K562 (cell line): ENCODE measurements around the gene COQ8B. TPM values are rescaled to one million over a fixed set of nuclear protein-coding genes. Genes with fewer than 3 reads are reported as not detected.

Experiments
- ATAC-seq: fragments of 200-7000 bp; cut with Tn5 transposase; 3 replicates; pipeline ENCODE4 v1.9.1; 2020; ENCODE audit warnings: moderate library complexity
- BruUV-seq: library from RNA; stranded (reverse); fragments of 400-500 nt; replicated peaks from 2 replicates; lab custom pipeline; 2021; lab: Mats Ljungman, UMichigan
- CTCF ChIA-PET: fragments of 300-600 bp; formaldehyde crosslinking; extraction: SDS; loops from one replicate; lab custom pipeline; 2021; ENCODE audit warnings: low intra/inter-chr PET ratio; lab: Yijun Ruan, JAX
- POLR2A ChIA-PET: fragments of 300-600, 350-650 bp; sonication (Branson Sonifier 250); formaldehyde crosslinking; extraction: SDS; loops from one replicate; lab custom pipeline; 2021; ENCODE audit warnings: antibody characterized with exemption, inconsistent platforms; lab: Yijun Ruan, JAX
- DNase-seq, 4 experiments: peaks; one replicate each; pipeline versions ENCODE4 v3.0.0 to v3.0.0-alpha.2; 2011 to 2018; ENCODE audit warnings: low spot score in 3 of 4, mixed read lengths in 3 of 4; ENCODE audit errors: extremely low read depth in 1 of 4
- FAIRE-seq: peaks from 2 replicates; lab custom pipeline; 2011; peaks lifted over from hg19 to GRCh38; lab: Jason Lieb, UNC
- H2AFZ ChIP-seq: 2 replicates; pipeline ENCODE4 v1.6.0; 2011; ENCODE audit warnings: low read depth, low read length, control low read depth, inconsistent platforms
- H3K27ac ChIP-seq: fragments of 200-600 bp; 3 replicates; pipeline ENCODE4 v1.8.0; 2011; ENCODE audit warnings: low read depth, mild to moderate bottlenecking, control low read depth, inconsistent platforms, low read length, moderate library complexity, mixed read lengths; ENCODE audit errors: extremely low read depth
- H3K27me3 ChIP-seq, 2 experiments: fragments of 300-600 bp in 1 of 2; 2 replicates in 1 of 2; 3 replicates in 1 of 2; pipeline versions ENCODE4 v1.6.0 to v1.8.0; 2011; ENCODE audit warnings: inconsistent platforms in 2 of 2, low read length in 2 of 2, mild to moderate bottlenecking in 1 of 2, mixed read lengths in 1 of 2, moderate library complexity in 1 of 2; ENCODE audit not compliant: control insufficient read depth in 2 of 2, insufficient read depth in 2 of 2
- H3K36me3 ChIP-seq: fragments of 300-600 bp; 3 replicates; pipeline ENCODE4 v1.8.0; 2011; ENCODE audit warnings: mild to moderate bottlenecking, low read length, inconsistent platforms; ENCODE audit not compliant: control insufficient read depth, insufficient read depth
- H3K4me1 ChIP-seq, 2 experiments: fragments of 200-600 bp in 1 of 2; replicated peaks in 1 of 2; 2 replicates in 1 of 2; 3 replicates in 1 of 2; pipeline versions ENCODE4 v1.5.1 to v1.8.0; 2011; ENCODE audit warnings: inconsistent platforms in 2 of 2, low read length in 2 of 2, mild to moderate bottlenecking in 1 of 2, mixed read lengths in 1 of 2, moderate library complexity in 1 of 2; ENCODE audit not compliant: control insufficient read depth in 2 of 2, insufficient read depth in 2 of 2
- H3K4me2 ChIP-seq: 2 replicates; pipeline ENCODE4 v1.6.1; 2011; ENCODE audit warnings: low read length, control low read depth, inconsistent platforms, mixed read lengths; ENCODE audit not compliant: insufficient read depth
- H3K4me3 ChIP-seq: fragments of 200-600 bp; sonication (generic), shearing (Covaris generic); 2 replicates; pipeline ENCODE4 v1.5.1; 2016; ENCODE audit warnings: control low read depth, inconsistent platforms
- H3K79me2 ChIP-seq: fragments of 200-600 bp; 3 replicates; pipeline ENCODE4 v1.8.0; 2011; ENCODE audit warnings: low read length, inconsistent platforms; ENCODE audit not compliant: control insufficient read depth, insufficient read depth
- H3K9ac ChIP-seq, 2 experiments: 2 replicates each; pipeline versions ENCODE4 v1.6.0 to v1.6.1; 2011; ENCODE audit warnings: low read depth in 2 of 2, low read length in 2 of 2, control low read depth in 1 of 2, inconsistent platforms in 1 of 2, mild to moderate bottlenecking in 1 of 2, mixed read lengths in 1 of 2; ENCODE audit not compliant: insufficient read depth in 1 of 2
- H3K9me1 ChIP-seq: one replicate; pipeline ENCODE4 v1.6.0; 2011; ENCODE audit warnings: inconsistent platforms, mild to moderate bottlenecking, low read length, moderate library complexity; ENCODE audit not compliant: control insufficient read depth, insufficient read depth
- H3K9me3 ChIP-seq: replicated peaks from 2 replicates; pipeline ENCODE4 v1.5.1; 2011; ENCODE audit warnings: low read depth, low read length, inconsistent platforms; ENCODE audit not compliant: control insufficient read depth, insufficient read depth
- H4K20me1 ChIP-seq: replicated peaks from 2 replicates; pipeline ENCODE4 v1.6.1; 2011; ENCODE audit warnings: low read length, inconsistent platforms, mixed read lengths; ENCODE audit not compliant: control insufficient read depth, insufficient read depth
- DIDO1 ChIP-seq: fragments of 450-650 bp; IDR thresholded peaks from 2 replicates; pipeline ENCODE4 v1.6.1; 2016; ENCODE audit warnings: low read depth, missing biosample characterization, missing genetic modification characterization
- EHMT2 ChIP-seq: fragments of 450-650 bp; IDR thresholded peaks from 2 replicates; pipeline ENCODE4 v1.6.1; 2018; ENCODE audit warnings: antibody characterized with exemption
- ELF2 ChIP-seq: fragments of 250-450 bp; sonication (Bioruptor Pico); IDR thresholded peaks from 2 replicates; pipeline ENCODE4 v1.5.0; 2021; ENCODE audit warnings: mild to moderate bottlenecking
- ETV6 ChIP-seq, 3 experiments: fragments of 150-350 bp in 1 of 3; sonication (generic) in 1 of 3; formaldehyde crosslinking in 1 of 3; IDR thresholded peaks; 2 replicates each; pipeline versions ENCODE4 v1.6.1 to v1.8.0; 2014 to 2022; ENCODE audit warnings: borderline replicate concordance in 2 of 3, low read depth in 2 of 3, antibody characterized with exemption in 1 of 3, low read length in 1 of 3, mild to moderate bottlenecking in 1 of 3, missing genetic modification reagents in 1 of 3
- ILK ChIP-seq: fragments of 450-650 bp; IDR thresholded peaks from 2 replicates; pipeline ENCODE4 v1.6.1; 2016; ENCODE audit warnings: missing genetic modification characterization, low read depth, mild to moderate bottlenecking, missing compliant biosample characterization, moderate library complexity, borderline replicate concordance
- JUN ChIP-seq, 2 experiments: sonication (generic) in 1 of 2; formaldehyde crosslinking in 1 of 2; IDR thresholded peaks; 2 replicates each; pipeline versions ENCODE4 v1.6.1 to v1.8.0; 2012 to 2022; ENCODE audit warnings: borderline replicate concordance in 2 of 2, mild to moderate bottlenecking in 2 of 2, improper control_type of control experiment in 1 of 2, low read depth in 1 of 2, low read length in 1 of 2, missing genetic modification reagents in 1 of 2
- KLF1 ChIP-seq: fragments of 450-650 bp; IDR thresholded peaks from 2 replicates; pipeline ENCODE4 v1.6.1; 2016; ENCODE audit warnings: missing genetic modification characterization, missing compliant biosample characterization
- MAFF ChIP-seq: IDR thresholded peaks from 2 replicates; pipeline ENCODE4 v1.6.1; 2012; ENCODE audit warnings: low read length, improper control_type of control experiment
- MIER1 ChIP-seq: fragments of 450-650 bp; IDR thresholded peaks from 2 replicates; pipeline ENCODE4 v1.6.1; 2016; ENCODE audit warnings: antibody characterized with exemption, mild to moderate bottlenecking, low read depth
- MTA3 ChIP-seq: fragments of 450-650 bp; formaldehyde crosslinking; IDR thresholded peaks from 2 replicates; pipeline ENCODE4 v1.6.1; 2017; ENCODE audit warnings: mild to moderate bottlenecking, borderline replicate concordance
- NR3C1 ChIP-seq: sonication (generic); formaldehyde crosslinking; IDR thresholded peaks from 2 replicates; pipeline ENCODE4 v1.8.1; 2022; ENCODE audit warnings: missing genetic modification reagents
- RFX5 ChIP-seq: IDR thresholded peaks from 2 replicates; pipeline ENCODE4 v1.6.1; 2011; ENCODE audit warnings: low read depth, mild to moderate bottlenecking, improper control_type of control experiment, low read length
- SMARCA4 ChIP-seq: fragments of 450-650 bp; IDR thresholded peaks from 2 replicates; pipeline ENCODE4 v1.6.1; 2016
- TEAD1 ChIP-seq, 2 experiments: fragments of 450-650 bp in 1 of 2; sonication (generic) in 1 of 2; formaldehyde crosslinking; IDR thresholded peaks; 2 replicates each; pipeline versions ENCODE4 v1.4.0 to v1.8.0; 2020 to 2022; ENCODE audit warnings: mild to moderate bottlenecking in 2 of 2, missing genetic modification reagents in 1 of 2
- U2AF1 ChIP-seq: fragments of 200-400 bp; formaldehyde crosslinking; optimal IDR thresholded peaks from 2 replicates; pipeline ENCODE3; 2017; ENCODE audit warnings: mild to moderate bottlenecking, low read depth, low read length, moderate library complexity
- WHSC1 ChIP-seq: IDR thresholded peaks from one replicate; pipeline ENCODE4 v1.6.1; 2012; ENCODE audit warnings: low read length, control low read depth, inconsistent platforms
- ZFP1 ChIP-seq: fragments of 450-650 bp; formaldehyde crosslinking; IDR thresholded peaks from 2 replicates; pipeline ENCODE4 v1.4.0; 2020; ENCODE audit warnings: mild to moderate bottlenecking, mixed read lengths
- ZNF384 ChIP-seq: IDR thresholded peaks from 2 replicates; pipeline ENCODE4 v1.6.1; 2012; ENCODE audit warnings: low read depth, low read length, improper control_type of control experiment
- ZNF589 ChIP-seq: fragments of 200-800 bp; sonication (Bioruptor generic); IDR thresholded peaks from 2 replicates; pipeline ENCODE4 v1.6.1; 2016; ENCODE audit warnings: low read depth, missing genetic modification characterization, missing compliant biosample characterization
- WGBS: fragments of 100-300 bp; shearing (Covaris generic); methylation state at CpG from one replicate; pipeline ENCODE4 v1.1.6; 2016; ENCODE audit warnings: low coverage, mixed read lengths; ENCODE audit not compliant: insufficient coverage; ENCODE audit errors: missing lambda C conversion rate; 5-methylcytosine and 5-hydroxymethylcytosine counted together
- in situ Hi-C: fragments of 300-500 bp; cut with MboI; formaldehyde crosslinking; loops from 4 replicates; pipeline ENCODE4 v1.15.0; 2018; ENCODE audit warnings: inconsistent platforms, mixed read lengths
- intact Hi-C: fragments of 100-400 bp; cut with micrococcal nuclease; formaldehyde crosslinking; loops from 2 replicates; pipeline ENCODE4 v1.14.2; 2022
- polyA plus RNA-seq, 8 experiments: library from polyadenylated mRNA; depleted of rRNA in 4 of 8; stranded (reverse) in 5 of 8; unstranded in 3 of 8; fragments of >200 nt; fragmentation: Nextera tagmentation in 2 of 8; fragmentation: Illumina TruSeq in 1 of 8; extraction: Ambion mirVana in 2 of 8; extraction: Trizol in 1 of 8; gene quantifications; 2 replicates each; pipeline versions ENCODE4 v1.2.1 to v1.2.3, GENCODE V29; 2011 to 2014; ENCODE audit warnings: inconsistent platforms in 1 of 8, missing spikeins in 1 of 8
- total RNA-seq, 7 experiments: library from RNA; depleted of rRNA in 6 of 7; stranded (reverse); fragments of >200 nt in 6 of 7; fragmentation: Illumina TruSeq in 2 of 7; extraction: Trizol in 2 of 7; gene quantifications; 2 replicates each; pipeline versions ENCODE4 v1.2.1 to v1.2.3, GENCODE V29; 2011 to 2021; ENCODE audit warnings: low replicate concordance in 1 of 7

The COQ8B gene
- total and polyA plus RNA-seq, 9 of the 15 experiments (the other 6 are each of a cell fraction or from before 2014, with no cell fraction given), result 0.41 to 32.3 (median 12.9) TPM

- POLR2A ChIA-PET, result interaction anchor here (0.7 kb wide), 1 partner anchor 1145 kb away, joined by 3 read pairs; no protein-coding TSS in a partner anchor
- WGBS, result 91% methylated on average over 4 of the region's 4 CpGs
- Histone ChIP-seq H3K36me3 (peaks cover 73% of the 10 kb centered on the region; the same call in 2 of the 3 replicates), H3K27ac (no peak overlapping the region), H3K9me1 (no peaks in the 10 kb centered on the region), H3K4me2 (no peak overlapping the region), H3K79me2 (no peaks in the 10 kb centered on the region)
- FAIRE-seq (no peak), DNase-seq (no peak)
- CTCF ChIA-PET, result no interaction called here
- intact Hi-C loops, result no loop called here
- TF ChIP-seq ZNF589 (CRISPR knock-in tag) (no peak), WHSC1 (no peak), ZFP1 (CRISPR knock-in tag) (no peak), KLF1 (tag) (no peak), ELF2 (CRISPR knock-in tag) (no peak), JUN (IDR thresholded peaks at IDR 0.05; ENCODE audit: borderline replicate concordance, low read depth, low read length) (no peak), JUN (CRISPR knock-in tag; IDR thresholded peaks at IDR 0.05; ENCODE audit: borderline replicate concordance) (no peak), TEAD1 (CRISPR knock-in tag; IDR thresholded peaks at IDR 0.05) (no peak), MTA3 (no peak), MIER1 (no peak), DIDO1 (tag) (no peak), ETV6 (IDR thresholded peaks at IDR 0.05; ENCODE audit: borderline replicate concordance in 1 of 2, low read depth in 2 of 2, low read length in 1 of 2) (no peak), ETV6 (CRISPR knock-in tag; IDR thresholded peaks at IDR 0.05; ENCODE audit: borderline replicate concordance) (no peak), EHMT2 (no peak), ZNF384 (no peak), NR3C1 (no peak), ILK (tag) (no peak), SMARCA4 (no peak), RFX5 (no peak), MAFF (no peak), U2AF1 (no peak)
- TF ChIP-seq, all 486 proteins: peak for 0
- no TSS peak for BruUV-seq
- no peak overlapping the region for H2AFZ ChIP-seq
- no peaks in the 10 kb centered on the region for H3K27me3 ChIP-seq
- no peaks in the 10 kb centered on the region for H4K20me1 ChIP-seq
- in situ Hi-C loops, result no loop called here
- peak overlapping the region in 1 of 2 experiments; percentile 20; a peak in 1 of 4 replicates for H3K9ac ChIP-seq
- H3K4me1 ChIP-seq, result peaks cover 0 to 7% of the 10 kb centered on the region in 2 experiments; a peak in 3 of 5 replicates
- no peaks in the 10 kb centered on the region for H3K9me3 ChIP-seq
- no peak for ATAC-seq
- H3K4me3 ChIP-seq, result no peak overlapping the region
Observed at GRCh38 chr19:40681039-40681438, 35.6 kb downstream of the COQ8B start.
